ENCODE results near the gene TMEM135. TPM values are rescaled to one million over a fixed set of nuclear protein-coding genes. Genes with fewer than 3 reads are reported as not detected.
"Not testable (repeated sequence)": the region's sequence is repeated elsewhere in the genome, so short reads cannot be mapped to it uniquely, and the experiment has no call there.

The TMEM135 gene
- total RNA-seq, 2 experiments from 2014 or later, result 24.7 to 30.0 TPM

- Mint-ChIP-seq H3K9me3 (no peaks in the 10 kb centered on the region), H3K27ac (no peak overlapping the region), H3K27me3 (no peaks in the 10 kb centered on the region), H3K4me1 (ENCODE audit: low read depth) (no peaks in the 10 kb centered on the region), H3K36me3 (ENCODE audit: low read depth) (peaks cover under 1% of the 10 kb centered on the region), H3K4me3 (no peak overlapping the region)
- no peak for DNase-seq
- no peak for ATAC-seq
- intact Hi-C loops (cut with micrococcal nuclease), result no loop called here
- TF ChIP-seq CTCF (IDR thresholded peaks at IDR 0.05), result no peak
- POLR2A ChIA-PET, result no interaction called here
- CTCF ChIA-PET, result no interaction called here
Observed at GRCh38 chr11:87280143-87280542, 242.4 kb downstream of the TMEM135 start.

GRCh38 chr11:87281496-87281895, 243.8 kb downstream of the TMEM135 start:
- Mint-ChIP-seq H3K4me3 (no peak overlapping the region), H3K4me1 (ENCODE audit: low read depth) (no peaks in the 10 kb centered on the region), H3K36me3 (ENCODE audit: low read depth) (peaks cover 7% of the 10 kb centered on the region), H3K9me3 (no peaks in the 10 kb centered on the region), H3K27ac (no peak overlapping the region), H3K27me3 (no peaks in the 10 kb centered on the region)
- DNase-seq (no peak), ATAC-seq (no peak)
- intact Hi-C loops (cut with micrococcal nuclease), result no loop called here
- TF ChIP-seq CTCF (IDR thresholded peaks at IDR 0.05), result no peak
- ChIA-PET CTCF (no interaction called here), POLR2A (no interaction called here)

- no peak for ATAC-seq
- POLR2A ChIA-PET, result no interaction called here
Observed at GRCh38 chr11:87284306-87284705, 246.6 kb downstream of the TMEM135 start.

GRCh38 chr11:87285674-87286073, 247.9 kb downstream of the TMEM135 start:
- H3K4me3 Mint-ChIP-seq; DNase-seq; H3K27ac Mint-ChIP-seq; H3K36me3 Mint-ChIP-seq (ENCODE audit: low read depth); H3K9me3 Mint-ChIP-seq; intact Hi-C loops (cut with micrococcal nuclease); H3K4me1 Mint-ChIP-seq (ENCODE audit: low read depth); ATAC-seq; H3K27me3 Mint-ChIP-seq; POLR2A ChIA-PET: not testable (repeated sequence)
- CTCF ChIA-PET, result interaction anchor here (1.5 to 1.6 kb wide), 2 partner anchors 290 to 346 kb away, joined by 5 read pairs; no protein-coding TSS in a partner anchor

More at GRCh38 chr11:87284306-87284705, 246.6 kb downstream of the TMEM135 start:
- TF ChIP-seq CTCF (IDR thresholded peaks at IDR 0.05), result no peak
- H3K27ac Mint-ChIP-seq, result no peak overlapping the region
- no peaks in the 10 kb centered on the region for H3K9me3 Mint-ChIP-seq
- CTCF ChIA-PET, result no interaction called here
- no peak for DNase-seq
- intact Hi-C loops (cut with micrococcal nuclease), result no loop called here
- no peaks in the 10 kb centered on the region for H3K4me1 Mint-ChIP-seq (ENCODE audit: low read depth)
- no peak overlapping the region for H3K4me3 Mint-ChIP-seq
- no peaks in the 10 kb centered on the region for H3K27me3 Mint-ChIP-seq
- H3K36me3 Mint-ChIP-seq (ENCODE audit: low read depth), result peaks cover 7% of the 10 kb centered on the region

- H3K27me3 Mint-ChIP-seq, result no peaks in the 10 kb centered on the region
- no peak overlapping the region for H3K27ac Mint-ChIP-seq
- no peak overlapping the region for H3K4me3 Mint-ChIP-seq
- ATAC-seq (no peak), DNase-seq (no peak)
- POLR2A ChIA-PET, result no interaction called here
- CTCF ChIA-PET, result interaction anchor here (1.1 to 1.6 kb wide), 3 partner anchors 289 to 348 kb away, joined by 3 to 5 read pairs (median 4); no protein-coding TSS in a partner anchor
- intact Hi-C loops (cut with micrococcal nuclease), result no loop called here
- H3K9me3 Mint-ChIP-seq, result no peaks in the 10 kb centered on the region
- TF ChIP-seq CTCF (IDR thresholded peaks at IDR 0.05), result no peak
- peaks cover 7% of the 10 kb centered on the region for H3K36me3 Mint-ChIP-seq (ENCODE audit: low read depth)
- no peaks in the 10 kb centered on the region for H3K4me1 Mint-ChIP-seq (ENCODE audit: low read depth)
Observed at GRCh38 chr11:87286338-87286737, 248.6 kb downstream of the TMEM135 start.

Data from activated CD8-positive, alpha-beta T cell treated with anti-CD3 and anti-CD28 coated beads for 36 hours (primary cell).